ENCODE data around the gene FBL.
A peak's percentile ranks its signal among the peaks of the same experiment; 100 is the strongest.

Gene FBL

GRCh38 chr19:39839678-39840327 is 6.4 kb downstream of the FBL start:
- TF ChIP-seq SP1 (IDR thresholded peaks at IDR 0.05) = no peak
- no peak for TF ChIP-seq LEF1 (IDR thresholded peaks at IDR 0.05; ENCODE audit: borderline replicate concordance)
- TF ChIP-seq NFRKB (IDR thresholded peaks at IDR 0.05) = no peak
- no peak for TF ChIP-seq TARDBP (IDR thresholded peaks at IDR 0.05)
- no peak for TF ChIP-seq FOXK2 (IDR thresholded peaks at IDR 0.05)
- TF ChIP-seq FOXM1 (IDR thresholded peaks at IDR 0.05; ENCODE audit: borderline replicate concordance) = no peak
- TF ChIP-seq L3MBTL2 (conservative IDR thresholded peaks at IDR 0.05) = no peak
- TF ChIP-seq HDGF (IDR thresholded peaks at IDR 0.05; ENCODE audit: borderline replicate concordance) = no peak
- POLR2A ChIA-PET = no interaction called here
- DNase-seq (ENCODE audit: extremely low spot score) = no peak
- CTCF ChIA-PET = no interaction called here

DNA sequence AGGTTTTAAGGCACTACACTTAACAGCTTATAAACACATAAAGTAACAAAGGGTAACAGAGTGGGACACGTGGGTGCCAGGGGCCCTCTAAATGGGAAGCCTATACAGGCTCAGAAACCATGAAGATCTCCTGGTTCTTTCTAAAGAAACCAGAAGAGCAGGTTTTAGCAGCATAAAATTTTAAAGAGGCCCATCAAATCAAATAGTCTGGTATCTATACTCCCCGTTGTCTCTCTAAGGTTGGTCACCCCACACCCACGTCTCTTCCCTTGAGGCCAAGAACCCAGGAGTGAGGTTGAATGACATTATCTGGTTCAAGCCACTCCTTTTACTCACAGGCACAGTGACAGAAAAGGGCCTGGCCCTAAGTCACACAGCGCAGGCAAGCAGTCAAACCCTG is 7.6 kb downstream of the FBL start:
- ChIA-PET CTCF (no interaction called here), POLR2A (no interaction called here)
- DNase-seq (ENCODE audit: extremely low spot score) = no peak
- TF ChIP-seq, protein P1, sequence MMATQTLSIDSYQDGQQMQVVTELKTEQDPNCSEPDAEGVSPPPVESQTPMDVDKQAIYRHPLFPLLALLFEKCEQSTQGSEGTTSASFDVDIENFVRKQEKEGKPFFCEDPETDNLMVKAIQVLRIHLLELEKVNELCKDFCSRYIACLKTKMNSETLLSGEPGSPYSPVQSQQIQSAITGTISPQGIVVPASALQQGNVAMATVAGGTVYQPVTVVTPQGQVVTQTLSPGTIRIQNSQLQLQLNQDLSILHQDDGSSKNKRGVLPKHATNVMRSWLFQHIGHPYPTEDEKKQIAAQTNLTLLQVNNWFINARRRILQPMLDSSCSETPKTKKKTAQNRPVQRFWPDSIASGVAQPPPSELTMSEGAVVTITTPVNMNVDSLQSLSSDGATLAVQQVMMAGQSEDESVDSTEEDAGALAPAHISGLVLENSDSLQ (IDR thresholded peaks at IDR 0.05) = no peak

- ChIA-PET POLR2A (no interaction called here), CTCF (no interaction called here)
Measured at GRCh38 chr19:39837978-39838377, 8.2 kb downstream of the FBL start.

GRCh38 chr19:39834287-39834841 is 11.8 kb downstream of the FBL start:
- ChIA-PET CTCF (interaction anchor here (0.6 to 2.1 kb wide), 3 partner anchors 10 to 1276 kb away, joined by 3 to 22 read pairs (median 6); no protein-coding TSS in a partner anchor), POLR2A (interaction anchor here (0.9 to 2.1 kb wide), 9 partner anchors 8 to 136 kb away, joined by 3 to 27 read pairs (median 5); partner anchors contain the start of genes FBL and PSMC4)
- DNase-seq (ENCODE audit: extremely low spot score) = no peak
- TF ChIP-seq TARDBP (IDR thresholded peaks at IDR 0.05) (no peak), NFRKB (IDR thresholded peaks at IDR 0.05) (no peak), BHLHE40 (IDR thresholded peaks at IDR 0.05; ENCODE audit: borderline replicate concordance) (no peak), SUZ12 (IDR thresholded peaks at IDR 0.05) (no peak), ZNF384 (IDR thresholded peaks at IDR 0.05) (no peak), SP1 (IDR thresholded peaks at IDR 0.05) (no peak), HDGF (IDR thresholded peaks at IDR 0.05; ENCODE audit: borderline replicate concordance) (no peak), L3MBTL2 (conservative IDR thresholded peaks at IDR 0.05) (no peak), LEF1 (IDR thresholded peaks at IDR 0.05; ENCODE audit: borderline replicate concordance) (no peak), FOXM1 (IDR thresholded peaks at IDR 0.05; ENCODE audit: borderline replicate concordance) (no peak), FOXA1 (IDR thresholded peaks at IDR 0.05) (no peak), ELF4 (IDR thresholded peaks at IDR 0.05) (no peak), ARNT (IDR thresholded peaks at IDR 0.05) (no peak), FOXK2 (IDR thresholded peaks at IDR 0.05) (no peak), CTBP1 (IDR thresholded peaks at IDR 0.05; ENCODE audit: borderline replicate concordance) (no peak)
- TF ChIP-seq, protein P1 (IDR thresholded peaks at IDR 0.05) = no peak

More at GRCh38 chr19:39837978-39838377, 8.2 kb downstream of the FBL start:
- TF ChIP-seq CTBP1 (IDR thresholded peaks at IDR 0.05; ENCODE audit: borderline replicate concordance) (no peak), SP1 (IDR thresholded peaks at IDR 0.05) (no peak)
- DNase-seq (ENCODE audit: extremely low spot score) = no peak

DNA sequence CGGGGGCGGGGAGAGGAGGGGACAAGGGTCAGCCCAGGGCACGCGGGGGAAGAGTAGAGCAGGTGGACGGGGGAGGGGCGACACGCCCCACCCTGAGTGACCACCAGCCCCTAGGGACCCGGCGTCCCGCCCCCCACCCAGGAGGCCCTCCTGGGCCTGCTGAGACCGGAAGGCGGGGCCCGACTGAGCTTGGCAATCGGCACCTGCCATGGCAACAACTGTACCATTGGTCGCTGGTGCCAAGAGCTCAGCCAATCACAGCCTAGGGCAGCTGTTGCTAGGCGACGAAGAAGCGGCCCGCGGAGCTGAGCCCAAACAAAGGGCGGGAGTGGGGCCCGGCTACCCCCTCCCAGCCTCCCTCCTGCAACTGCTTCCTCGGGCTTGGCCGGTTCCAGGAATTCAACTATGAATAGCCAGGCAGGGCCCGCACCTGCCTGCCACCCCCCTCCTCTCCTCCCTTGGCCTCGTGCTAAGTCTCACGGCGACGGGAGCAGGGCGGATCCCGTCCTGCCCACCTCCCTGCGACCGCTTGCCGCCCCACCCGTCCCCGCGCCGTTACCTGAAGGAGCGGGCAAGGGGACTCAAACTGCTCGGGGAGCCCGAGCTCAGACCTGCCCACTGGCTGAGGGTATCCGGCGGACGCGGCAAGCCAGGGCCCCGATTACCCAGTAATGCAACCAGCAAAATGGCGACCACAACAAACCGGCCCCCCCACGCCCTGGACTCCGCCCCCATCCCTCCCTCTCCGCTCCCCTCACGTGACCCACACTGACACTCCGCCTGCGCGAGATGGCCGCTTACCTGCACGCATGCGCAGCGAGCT is 12.5 kb downstream of the FBL start, which contains the start of gene DYRK1B:
DYRK1B (minus strand) TSS at position 699 of the 823 bp plus-strand sequence. CDS start 2,295 bp downstream, outside the sequence.
- POLR2A ChIA-PET = interaction anchor here (0.6 to 2.1 kb wide), 11 partner anchors 9 to 398 kb away, joined by 3 to 27 read pairs (median 5); partner anchors contain the start of genes FBL, PSMC4 and RPS16
- TF ChIP-seq NFRKB (IDR thresholded peaks at IDR 0.05) (no peak), FOXK2 (IDR thresholded peaks at IDR 0.05) (no peak), ZNF384 (IDR thresholded peaks at IDR 0.05) (no peak), FOXM1 (IDR thresholded peaks at IDR 0.05; ENCODE audit: borderline replicate concordance) (peak; percentile 62; the same call in 1 of the 2 replicates), ELF4 (IDR thresholded peaks at IDR 0.05) (peak; percentile 26; the same call in 1 of the 2 replicates), TARDBP (IDR thresholded peaks at IDR 0.05) (no peak), ARNT (IDR thresholded peaks at IDR 0.05) (no peak), SUZ12 (IDR thresholded peaks at IDR 0.05) (no peak), L3MBTL2 (conservative IDR thresholded peaks at IDR 0.05) (peak; percentile 89)
- peak; percentile 97 for DNase-seq (ENCODE audit: extremely low spot score)
- CTCF ChIA-PET = interaction anchor here (0.6 to 2.1 kb wide), 3 partner anchors 10 to 1277 kb away, joined by 3 to 22 read pairs (median 6); no protein-coding TSS in a partner anchor

DNA sequence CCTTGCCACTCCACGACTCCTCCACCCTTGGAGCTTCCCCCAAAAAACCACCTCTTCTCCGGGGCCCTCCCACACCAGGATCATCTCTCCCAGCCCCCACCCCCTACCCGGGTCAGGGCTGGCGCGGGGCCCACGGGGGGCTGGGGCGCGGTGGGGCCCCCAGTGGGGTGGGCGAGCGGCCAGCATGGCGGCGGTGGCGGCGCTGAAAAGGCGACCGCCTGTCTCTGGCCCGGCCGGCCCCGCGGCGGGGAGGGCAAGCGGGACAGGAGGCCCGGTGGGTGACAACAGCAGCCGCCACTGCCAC is 13.1 kb downstream of the FBL start:
- DNase-seq (ENCODE audit: extremely low spot score) = no peak
- POLR2A ChIA-PET = interaction anchor here (0.6 to 2.1 kb wide), 5 partner anchors 11 to 397 kb away, joined by 3 to 27 read pairs (median 5); partner anchors contain the start of genes FBL, PSMC4 and RPS16
- CTCF ChIA-PET = interaction anchor here (2.1 kb wide), 2 partner anchors 11 to 40 kb away, joined by 6 to 22 read pairs; no protein-coding TSS in a partner anchor
- TF ChIP-seq ZNF384 (IDR thresholded peaks at IDR 0.05) (no peak), CTBP1 (IDR thresholded peaks at IDR 0.05; ENCODE audit: borderline replicate concordance) (no peak), ELF4 (IDR thresholded peaks at IDR 0.05) (no peak), NFRKB (IDR thresholded peaks at IDR 0.05) (no peak), TARDBP (IDR thresholded peaks at IDR 0.05) (no peak), FOXM1 (IDR thresholded peaks at IDR 0.05; ENCODE audit: borderline replicate concordance) (no peak)

Data from HEK293T (cell line).